AG04450 (cell line): ENCODE results near the gene TSPEAR. TPM values are rescaled to one million over a fixed set of nuclear protein-coding genes. Genes with fewer than 3 reads are reported as not detected.

Experiments used
- CTCF ChIA-PET: fragments of 300-600, 350-600 bp; formaldehyde crosslinking; extraction: SDS; loops from one replicate; lab custom pipeline; 2022; ENCODE audit warnings: antibody characterized with exemption, inconsistent platforms; lab: Charles Lee
- POLR2A ChIA-PET: fragments of 350-600 bp; formaldehyde crosslinking; extraction: SDS; loops from one replicate; lab custom pipeline; 2021; ENCODE audit warnings: antibody characterized with exemption, inconsistent platforms; lab: Yijun Ruan, JAX
- DNase-seq: peaks from one replicate; pipeline ENCODE4 v3.0.0-alpha.2; 2011; ENCODE audit warnings: low read depth, low spot score
- H3K27ac ChIP-seq: one replicate; pipeline ENCODE4 v1.5.1; 2012; ENCODE audit warnings: low read depth, low read length, control low read depth
- H3K27me3 ChIP-seq: one replicate; pipeline ENCODE4 v1.6.0; 2012; ENCODE audit warnings: low read length; ENCODE audit not compliant: control insufficient read depth, insufficient read depth
- H3K4me3 ChIP-seq: 2 replicates; pipeline ENCODE4 v1.5.1; 2011; ENCODE audit warnings: mild to moderate bottlenecking, low read depth, low read length, control low read depth
- H3K9me3 ChIP-seq: 2 replicates; pipeline ENCODE4 v1.5.1; 2012; ENCODE audit warnings: low read length; ENCODE audit not compliant: control insufficient read depth, insufficient read depth
- polyA plus RNA-seq: library from polyadenylated mRNA; depleted of rRNA; stranded (reverse); fragments of >200 nt; gene quantifications from 2 replicates; pipeline ENCODE4 v1.2.3, GENCODE V29; 2011
- TF ChIP-seq, protein P1 (sequence below): IDR thresholded peaks from 2 replicates; pipeline ENCODE4 v1.5.1; 2011; ENCODE audit warnings: low read depth, low read length, control low read depth, inconsistent platforms

The TSPEAR gene
- polyA plus RNA-seq, 1 experiment = not detected

DNA sequence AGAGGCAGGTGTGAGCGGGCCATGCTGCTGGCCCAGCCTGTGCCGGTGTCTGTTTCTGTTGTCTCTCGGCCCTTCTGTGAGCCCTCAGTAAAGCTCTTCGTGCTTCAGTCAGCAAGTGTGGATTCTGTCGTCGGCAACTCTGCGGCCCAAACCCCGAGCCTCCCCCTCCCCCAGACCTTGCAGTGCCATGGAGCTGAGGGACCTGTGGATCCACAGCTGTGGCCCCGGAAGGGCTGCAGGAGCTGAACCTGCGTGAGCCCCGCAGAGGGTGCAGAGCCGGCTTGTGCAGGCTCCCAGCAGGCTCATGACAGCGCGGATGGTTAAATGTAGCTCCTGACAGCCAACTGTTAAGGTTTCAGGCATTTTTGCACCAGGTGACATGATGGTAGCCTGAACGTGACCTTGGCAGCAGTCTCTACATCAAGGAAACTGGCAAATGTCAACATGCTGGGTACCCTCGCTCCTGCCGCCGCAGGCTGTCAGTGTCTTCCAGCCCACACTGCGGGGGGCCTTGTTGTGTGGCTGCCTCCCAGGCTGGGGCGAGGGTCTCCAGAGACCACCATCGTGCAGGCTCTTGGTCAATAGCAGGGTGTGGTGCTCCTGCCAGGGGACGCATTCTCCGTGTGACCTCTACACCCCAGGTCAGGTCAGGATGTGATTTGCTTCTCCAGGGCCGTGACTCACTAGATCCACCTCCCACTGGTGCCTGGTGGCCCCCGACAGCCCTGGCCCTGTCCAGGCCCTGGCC lies 249.1 kb downstream of the TSPEAR start:
- TF ChIP-seq, protein P1, sequence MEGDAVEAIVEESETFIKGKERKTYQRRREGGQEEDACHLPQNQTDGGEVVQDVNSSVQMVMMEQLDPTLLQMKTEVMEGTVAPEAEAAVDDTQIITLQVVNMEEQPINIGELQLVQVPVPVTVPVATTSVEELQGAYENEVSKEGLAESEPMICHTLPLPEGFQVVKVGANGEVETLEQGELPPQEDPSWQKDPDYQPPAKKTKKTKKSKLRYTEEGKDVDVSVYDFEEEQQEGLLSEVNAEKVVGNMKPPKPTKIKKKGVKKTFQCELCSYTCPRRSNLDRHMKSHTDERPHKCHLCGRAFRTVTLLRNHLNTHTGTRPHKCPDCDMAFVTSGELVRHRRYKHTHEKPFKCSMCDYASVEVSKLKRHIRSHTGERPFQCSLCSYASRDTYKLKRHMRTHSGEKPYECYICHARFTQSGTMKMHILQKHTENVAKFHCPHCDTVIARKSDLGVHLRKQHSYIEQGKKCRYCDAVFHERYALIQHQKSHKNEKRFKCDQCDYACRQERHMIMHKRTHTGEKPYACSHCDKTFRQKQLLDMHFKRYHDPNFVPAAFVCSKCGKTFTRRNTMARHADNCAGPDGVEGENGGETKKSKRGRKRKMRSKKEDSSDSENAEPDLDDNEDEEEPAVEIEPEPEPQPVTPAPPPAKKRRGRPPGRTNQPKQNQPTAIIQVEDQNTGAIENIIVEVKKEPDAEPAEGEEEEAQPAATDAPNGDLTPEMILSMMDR = no peak
- CTCF ChIA-PET = no interaction called here
- Histone ChIP-seq H3K27ac (no peak overlapping the region), H3K27me3 (no peaks in the 10 kb centered on the region), H3K9me3 (peaks cover 46% of the 10 kb centered on the region), H3K4me3 (no peak overlapping the region)
- DNase-seq = no peak
- POLR2A ChIA-PET = no interaction called here

GRCh38 chr21:44461464-44462001 lies 249.8 kb downstream of the TSPEAR start:
- H3K9me3 ChIP-seq = peaks cover 43% of the 10 kb centered on the region
- no peak overlapping the region for H3K4me3 ChIP-seq
- TF ChIP-seq, protein P1 = no peak
- ChIA-PET POLR2A (no interaction called here), CTCF (no interaction called here)
- H3K27ac ChIP-seq = no peak overlapping the region
- no peaks in the 10 kb centered on the region for H3K27me3 ChIP-seq
- no peak for DNase-seq

GRCh38 chr21:44461005-44461404 lies 250.4 kb downstream of the TSPEAR start:
- Histone ChIP-seq H3K9me3 (peaks cover 37% of the 10 kb centered on the region), H3K27ac (no peak overlapping the region), H3K4me3 (no peak overlapping the region), H3K27me3 (no peaks in the 10 kb centered on the region)
- TF ChIP-seq, protein P1 = no peak
- DNase-seq = no peak
- POLR2A ChIA-PET = no interaction called here
- CTCF ChIA-PET = no interaction called here

DNA sequence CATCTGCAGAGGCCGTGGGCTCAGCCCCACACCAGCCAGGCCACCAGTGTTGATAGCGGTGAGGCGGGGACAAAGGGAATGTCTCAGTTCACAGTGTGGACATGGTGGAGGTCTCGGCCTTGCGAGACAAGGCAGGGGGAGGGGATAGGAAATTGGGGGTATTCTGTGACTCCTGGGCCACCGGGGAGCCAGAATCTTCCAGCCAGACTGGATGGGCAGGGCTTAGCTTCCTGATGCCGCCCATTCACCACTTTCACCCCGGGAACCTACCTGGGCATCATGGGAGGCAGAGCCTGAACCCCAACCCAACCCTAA lies 251.0 kb downstream of the TSPEAR start:
- ChIA-PET CTCF (no interaction called here), POLR2A (no interaction called here)
- H3K4me3 ChIP-seq = no peak overlapping the region
- H3K27ac ChIP-seq = no peak overlapping the region
- peaks cover 36% of the 10 kb centered on the region; the same call in 1 of the 2 replicates for H3K9me3 ChIP-seq
- TF ChIP-seq, protein P1 = no peak
- no peak for DNase-seq
- H3K27me3 ChIP-seq = no peaks in the 10 kb centered on the region

DNA sequence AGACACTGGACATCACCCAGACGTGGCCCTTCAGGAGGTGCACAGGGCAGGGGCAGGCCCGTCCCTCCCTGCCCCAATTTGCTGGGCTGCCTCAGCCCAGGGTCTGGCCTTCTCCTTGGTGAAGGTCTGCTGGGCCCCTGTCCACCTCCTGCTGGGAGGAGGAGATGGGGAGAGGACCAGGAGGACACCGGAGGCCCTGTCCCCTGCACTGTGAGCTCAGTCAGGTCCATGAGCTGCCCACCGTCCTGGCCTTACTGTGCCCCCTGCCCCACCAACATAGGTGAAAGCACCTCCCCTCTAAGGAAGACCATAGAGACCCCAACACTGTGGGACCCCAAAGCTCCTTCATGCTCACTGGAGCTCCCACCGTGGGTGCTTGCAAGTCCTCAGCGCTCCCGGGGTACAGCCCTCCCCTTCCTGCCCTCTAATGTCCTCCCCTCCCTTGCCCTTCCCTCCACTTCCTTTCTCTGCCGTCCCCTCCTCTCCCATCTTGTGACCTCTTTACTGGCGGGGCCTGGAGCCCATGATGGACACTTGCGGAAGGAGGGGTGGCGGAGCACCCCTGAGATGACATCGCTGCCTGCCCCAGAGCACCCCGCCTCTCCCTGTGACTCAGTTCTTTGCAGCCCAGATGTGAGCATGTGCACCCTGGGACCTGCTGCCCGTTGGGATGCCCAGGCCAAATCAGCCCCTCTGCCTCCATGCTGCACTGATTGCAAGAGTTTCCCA lies 251.5 kb downstream of the TSPEAR start:
- Histone ChIP-seq H3K27ac (no peak overlapping the region), H3K4me3 (no peak overlapping the region), H3K27me3 (no peaks in the 10 kb centered on the region), H3K9me3 (peaks cover 34% of the 10 kb centered on the region)
- TF ChIP-seq, protein P1 = no peak
- ChIA-PET POLR2A (no interaction called here), CTCF (no interaction called here)
- DNase-seq = no peak
